Germinal center (tissue), 1 donor: ENCODE measurements around the gene PC.
A peak's percentile ranks its signal among the peaks of the same experiment; 100 is the strongest.
"Not testable (repeated sequence)": the region's sequence is repeated elsewhere in the genome, so short reads cannot be mapped to it uniquely, and the experiment has no call there.

ENCODE experiments used
- DNase-seq: peaks from one replicate; pipeline ENCODE4 v3.0.0; 2012; ENCODE audit warnings: mixed read lengths, low spot score

Gene PC

GRCh38 chr11:66840317-66841091 is 117.7 kb downstream of the PC start:
- no peak for DNase-seq

DNA sequence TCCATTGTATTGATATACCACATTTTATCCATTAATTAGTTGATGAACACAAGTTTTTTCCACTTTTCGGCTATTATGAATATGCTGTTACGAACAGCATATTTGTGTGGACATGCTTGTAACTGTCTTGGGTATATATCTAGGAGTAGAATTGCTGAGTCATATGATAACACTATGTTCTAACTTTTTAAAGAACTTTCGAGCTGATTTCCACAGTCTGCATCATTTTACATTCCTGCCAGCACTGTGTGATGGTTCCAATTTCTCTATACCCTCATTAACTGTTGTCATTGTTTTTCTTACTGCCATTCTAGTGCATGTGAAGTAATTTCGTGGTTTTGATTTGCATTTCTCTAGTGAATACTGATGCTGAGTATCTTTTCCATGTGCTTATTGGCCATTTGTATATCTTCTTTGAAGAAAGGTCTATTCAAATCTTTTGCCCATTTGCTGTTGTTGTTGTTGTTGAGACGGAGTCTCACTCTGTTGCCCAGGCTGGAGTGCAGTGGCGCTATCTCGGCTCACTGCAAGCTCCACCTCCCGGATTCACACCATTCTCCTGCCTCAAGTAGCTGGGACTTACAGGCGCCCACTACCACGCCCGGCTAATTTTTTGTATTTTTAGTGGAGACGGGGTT is 122.3 kb downstream of the PC start:
- no peak for DNase-seq

DNA sequence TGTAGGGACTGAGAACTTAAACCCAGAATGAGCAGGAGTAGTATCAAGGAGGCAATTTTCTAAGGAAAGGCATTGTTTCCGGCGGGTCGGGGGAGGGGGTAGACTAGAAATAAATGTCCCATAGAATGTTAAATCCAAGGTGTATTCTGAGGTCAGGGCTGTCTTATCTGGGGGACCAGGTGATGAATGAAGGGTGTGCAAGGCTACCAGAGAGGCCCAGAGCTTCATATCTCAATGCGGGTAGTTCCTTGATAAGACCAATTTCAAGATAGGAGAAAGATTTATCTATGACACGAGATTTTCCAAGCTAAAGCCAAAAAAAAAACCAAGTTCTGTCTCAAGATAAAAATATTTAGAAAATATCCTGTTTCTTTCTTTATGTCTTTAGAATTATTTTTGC is 123.2 kb downstream of the PC start:
- DNase-seq = no peak

- DNase-seq = no peak
These were observed 123.7 kb downstream of the PC start for GRCh38 chr11:66834539-66834845.

DNA sequence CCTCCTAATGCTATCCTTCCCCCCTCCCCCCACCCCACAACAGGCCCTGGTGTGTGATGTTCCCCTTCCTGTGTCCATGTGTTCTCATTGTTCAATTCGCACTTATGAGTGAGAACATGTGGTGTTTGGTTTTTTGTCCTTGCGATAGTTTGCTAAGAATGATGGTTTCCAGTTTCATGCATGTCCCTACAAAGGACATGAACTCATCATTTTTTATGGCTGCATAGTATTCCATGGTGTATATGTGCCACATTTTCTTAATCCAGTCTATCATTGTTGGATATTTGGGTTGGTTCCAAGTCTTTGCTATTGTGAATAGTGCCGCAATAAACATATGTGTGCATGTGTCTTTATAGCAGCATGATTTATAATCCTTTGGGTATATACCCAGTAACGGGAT is 133.6 kb downstream of the PC start:
- not testable (repeated sequence) for DNase-seq

GRCh38 chr11:66823700-66824099 is 134.5 kb downstream of the PC start:
- DNase-seq = no peak

DNA sequence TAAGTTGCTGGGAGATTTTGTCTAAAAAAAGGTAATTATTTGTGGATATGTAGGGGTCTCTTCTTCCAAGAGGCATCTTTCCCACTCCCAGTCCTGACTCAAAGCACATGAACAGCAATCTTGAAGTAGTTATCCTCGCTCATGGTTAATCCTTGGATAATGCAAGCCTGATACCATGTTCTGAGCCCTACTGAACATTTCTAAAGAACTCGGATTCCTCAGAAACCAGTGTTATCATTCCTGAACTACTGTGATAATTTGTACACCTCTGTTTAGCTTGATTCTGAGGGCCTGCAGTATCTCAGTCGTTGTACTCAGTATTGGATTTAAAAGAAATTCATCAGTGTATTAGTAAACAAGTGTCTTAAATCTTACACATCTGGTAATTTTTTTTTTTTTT is 137.3 kb downstream of the PC start:
- DNase-seq = no peak

DNA sequence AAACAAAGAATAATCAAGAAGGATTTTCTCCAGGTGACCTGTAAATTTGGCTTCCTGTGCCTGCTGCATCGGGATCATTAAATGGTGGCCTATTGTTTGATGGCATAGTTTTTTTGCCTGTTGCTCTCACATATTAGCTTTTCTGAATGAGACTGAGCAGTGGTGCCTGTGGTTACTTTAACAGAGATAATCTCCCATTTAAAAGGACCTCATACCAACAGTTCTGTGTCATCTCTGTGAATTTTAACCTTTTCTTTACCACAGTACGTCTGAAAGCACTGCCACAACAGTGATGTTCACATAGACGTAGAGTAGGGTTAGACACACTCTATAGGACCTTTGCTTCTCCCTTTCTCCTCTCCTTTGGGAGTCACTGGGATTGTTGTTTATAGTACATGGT is 137.8 kb downstream of the PC start:
- DNase-seq = no peak

- no peak for DNase-seq
These were observed 139.8 kb downstream of the PC start for GRCh38 chr11:66818231-66818955.

DNA sequence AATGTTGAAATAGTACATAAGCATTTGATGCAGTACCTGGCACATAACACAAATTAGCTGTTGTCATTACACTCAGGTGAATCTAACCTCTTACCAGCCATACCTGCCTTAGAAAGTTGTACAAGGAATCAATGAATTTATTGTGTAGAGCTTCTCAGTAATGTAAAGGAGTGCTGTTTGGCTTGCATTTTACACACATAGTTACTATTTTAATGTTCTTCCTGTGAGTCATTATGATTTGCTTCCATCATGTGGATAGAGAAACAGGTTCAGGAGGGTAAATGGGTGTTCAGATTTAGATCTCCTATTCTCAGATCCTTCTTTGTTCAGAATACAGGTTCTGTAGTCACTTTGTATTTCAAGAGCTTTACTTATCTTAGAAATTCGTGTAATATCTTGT is 142.5 kb downstream of the PC start:
- no peak for DNase-seq

GRCh38 chr11:66814678-66815077 is 143.5 kb downstream of the PC start:
- no peak for DNase-seq

DNA sequence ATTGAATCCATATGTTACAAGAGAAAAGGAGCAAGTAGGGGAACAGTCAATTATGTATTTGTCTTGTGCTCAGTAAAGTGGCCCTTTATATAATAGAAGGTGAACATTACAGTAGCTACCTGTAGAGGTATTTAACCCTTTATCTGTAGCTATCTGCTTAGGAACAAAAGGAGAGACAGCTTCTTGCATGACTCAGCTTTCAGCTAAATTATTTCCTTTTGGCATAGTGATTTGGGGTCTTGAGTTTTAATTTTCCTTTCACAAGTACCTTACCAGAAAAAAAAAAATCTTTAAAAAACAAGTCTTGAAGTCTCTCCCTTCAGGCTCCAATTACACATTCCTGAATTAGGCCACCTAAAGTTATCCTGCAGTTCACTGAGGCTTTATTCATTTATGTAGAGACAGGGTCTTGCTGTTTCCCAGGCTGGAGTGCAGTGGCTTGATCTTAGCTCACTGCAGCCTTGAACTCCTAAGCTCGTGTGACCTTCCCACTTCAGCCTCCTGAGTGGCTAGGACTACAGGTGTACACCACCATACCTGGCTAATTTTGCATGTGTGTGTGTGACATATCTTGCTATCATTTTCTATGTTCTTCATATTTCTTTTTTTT is 147.5 kb downstream of the PC start:
- no peak for DNase-seq

DNA sequence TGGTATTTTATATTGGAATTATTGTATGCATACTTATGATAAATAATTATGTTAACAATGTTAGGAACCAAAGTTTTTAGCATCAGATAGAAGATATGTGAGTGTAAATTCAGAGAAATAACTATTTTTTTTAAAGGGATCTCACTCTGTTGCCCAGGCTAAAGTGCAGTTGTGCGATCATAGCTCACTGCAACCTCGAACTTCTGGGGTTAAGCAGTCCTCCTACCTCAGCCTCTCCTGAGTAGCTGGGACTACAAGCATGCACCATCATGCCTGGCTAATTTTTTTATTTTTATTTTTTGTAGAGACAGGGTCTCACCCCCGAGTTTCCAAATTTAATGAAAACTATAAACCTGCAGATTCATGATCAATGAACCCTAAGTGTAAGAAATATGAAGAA is 148.6 kb downstream of the PC start:
- DNase-seq = no peak

DNA sequence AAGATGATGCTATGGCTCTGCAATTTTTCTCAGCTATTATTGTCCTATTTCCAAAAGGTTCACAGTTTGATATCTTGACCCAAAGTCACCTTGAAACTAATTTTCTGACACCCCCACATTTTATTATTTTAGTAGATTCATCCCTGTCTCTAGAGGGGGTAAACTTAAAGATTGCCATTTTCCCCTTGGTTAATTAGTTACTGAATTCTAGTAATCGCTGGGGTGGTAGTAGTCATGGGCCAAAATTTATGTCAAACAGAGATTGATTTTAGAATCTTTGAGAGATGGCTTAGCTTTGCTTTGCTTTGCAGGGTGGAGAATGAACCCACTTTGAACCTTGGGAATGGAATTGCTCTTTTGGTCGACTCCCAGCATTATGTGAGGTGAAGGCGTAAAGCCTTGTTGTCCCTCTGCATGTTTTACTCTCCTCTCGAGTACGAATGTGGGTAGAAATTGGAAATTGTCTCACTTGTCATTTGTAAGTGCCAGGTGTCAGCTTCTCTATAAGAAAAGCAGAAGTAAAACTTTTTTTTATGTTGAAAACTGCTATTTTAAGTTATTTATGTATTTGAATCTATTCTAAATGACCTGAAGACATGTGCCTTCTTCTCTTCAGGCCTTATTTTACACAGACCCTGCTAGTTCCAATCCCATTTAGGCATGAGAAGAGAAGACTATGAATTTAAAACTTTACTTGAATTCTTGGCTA is 157.3 kb downstream of the PC start:
- DNase-seq = peak; percentile 34

DNA sequence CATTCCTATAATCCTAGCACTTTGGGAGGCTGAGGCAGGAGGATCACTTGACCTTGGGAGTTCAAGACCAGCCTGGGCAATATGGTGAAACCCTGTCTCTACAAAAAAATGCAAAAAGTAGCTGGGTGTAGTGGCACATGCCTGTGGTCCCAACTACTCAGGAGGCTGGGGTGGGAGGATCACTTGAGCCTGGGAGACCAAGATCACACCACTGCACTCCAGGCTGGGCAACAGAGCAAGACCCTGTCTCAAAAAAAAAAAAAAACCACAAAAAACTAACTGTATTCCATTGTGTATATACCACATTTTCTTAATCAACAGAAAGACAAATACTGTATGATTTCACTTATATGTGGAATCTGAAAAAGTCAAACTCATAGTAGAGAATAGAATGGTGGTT is 158.4 kb downstream of the PC start:
- DNase-seq = not testable (repeated sequence)
